Mucosa of descending colon (tissue), 3 donors: ENCODE measurements around the gene PFKFB2. TPM values are rescaled to one million over a fixed set of nuclear protein-coding genes. Genes with fewer than 3 reads are reported as not detected.
A peak's percentile ranks its signal among the peaks of the same experiment; 100 is the strongest.

Source experiments
- ATAC-seq: fragments of 200-7000 bp; cut with Tn5 transposase; one replicate; pipeline ENCODE4 v1.9.1; 2020; ENCODE audit warnings: mild to moderate bottlenecking, moderate library complexity
- DNase-seq, 3 donors: peaks; one replicate each; pipeline ENCODE4 v3.0.0-alpha.2; 2020
- H3K36me3 ChIP-seq: fragments of 200-600 bp; one replicate; pipeline ENCODE4 v1.8.0; 2021; ENCODE audit warnings: low read depth, mild to moderate bottlenecking
- H3K4me1 ChIP-seq: fragments of 200-600 bp; one replicate; pipeline ENCODE4 v1.8.0; 2021; ENCODE audit warnings: low read depth, mild to moderate bottlenecking
- H3K4me3 ChIP-seq: fragments of 200-600 bp; one replicate; pipeline ENCODE4 v1.8.0; 2021; ENCODE audit warnings: mild to moderate bottlenecking
- H3K9me3 ChIP-seq: fragments of 200-600 bp; one replicate; pipeline ENCODE4 v1.8.0; 2021; ENCODE audit warnings: mild to moderate bottlenecking
- CTCF ChIP-seq: fragments of 200-600 bp; IDR thresholded peaks from one replicate; pipeline ENCODE4 v1.8.0; 2022; ENCODE audit warnings: antibody characterized with exemption, mild to moderate bottlenecking
- intact Hi-C, 2 donors: fragments of 100-400 bp; cut with DNase I in 1 of 2; cut with micrococcal nuclease in 1 of 2; formaldehyde crosslinking; loops; one replicate each; pipeline versions ENCODE4 v1.11.0 to v1.11.1; 2022; cut with DNase I, micrococcal nuclease
- total RNA-seq, 3 donors: library from RNA; stranded (reverse); fragmentation: NEBNext Ultra II Directional in 2 of 3; extraction: Animal tissue kit (Norgen Biotek cat#: 25700) in 2 of 3; gene quantifications; one replicate each; pipeline versions ENCODE4 v1.2.1 to v1.2.4, GENCODE V29; 2021 to 2023
- donor health status: DM: no; HTN: no; CAD: no; lungs with moderate emphysema.
- donor health status: DM: no; HTN: no; CAD: no.
- donor health status: DM: no; HTN: yes; CAD: no.

PFKFB2 gene
- total RNA-seq, 3 donors from 2014 or later, result 45.1 to 118 (median 90.2) TPM

GRCh38 chr1:207077470-207078377 is 24.6 kb downstream of the PFKFB2 start:
- intact Hi-C loops, result no loop called here
- no peaks in the 10 kb centered on the region for H3K9me3 ChIP-seq
- ATAC-seq (peak; percentile 97), DNase-seq (peak in 1 of 3 donors; percentile 87)
- no peaks in the 10 kb centered on the region for H3K36me3 ChIP-seq
- TF ChIP-seq CTCF, result peak; percentile 80
- H3K4me3 ChIP-seq, result no peak overlapping the region
- peaks cover 5% of the 10 kb centered on the region for H3K4me1 ChIP-seq

- intact Hi-C loops, result no loop called here
- no peak for TF ChIP-seq CTCF
- Histone ChIP-seq H3K4me3 (no peak overlapping the region), H3K36me3 (no peaks in the 10 kb centered on the region), H3K9me3 (no peaks in the 10 kb centered on the region), H3K4me1 (peaks cover 5% of the 10 kb centered on the region)
- DNase-seq (no peak), ATAC-seq (no peak)
Measured at GRCh38 chr1:207078578-207079132, 25.6 kb downstream of the PFKFB2 start.

GRCh38 chr1:207079706-207080241 is 26.7 kb downstream of the PFKFB2 start:
- intact Hi-C loops, result loop anchor here in 1 of 2 donors (5.0 kb wide), 1 partner anchor 418 kb away; the partner anchor contains the start of gene CR1
- DNase-seq (no peak), ATAC-seq (no peak)
- Histone ChIP-seq H3K4me1 (peaks cover 5% of the 10 kb centered on the region), H3K36me3 (no peaks in the 10 kb centered on the region), H3K9me3 (no peaks in the 10 kb centered on the region), H3K4me3 (no peak overlapping the region)
- TF ChIP-seq CTCF, result no peak

GRCh38 chr1:207081088-207081487 is 28.0 kb downstream of the PFKFB2 start:
- Histone ChIP-seq H3K4me3 (no peak overlapping the region), H3K9me3 (no peaks in the 10 kb centered on the region), H3K4me1 (peaks cover 5% of the 10 kb centered on the region), H3K36me3 (no peaks in the 10 kb centered on the region)
- no peak for TF ChIP-seq CTCF
- DNase-seq (no peak), ATAC-seq (no peak)
- intact Hi-C loops, result loop anchor here in 1 of 2 donors (5.0 kb wide), 1 partner anchor 416 kb away; the partner anchor contains the start of gene CR1

- ATAC-seq, result no peak
- intact Hi-C loops, result loop anchor here in 1 of 2 donors (5.0 kb wide), 1 partner anchor 415 kb away; the partner anchor contains the start of gene CR1
Measured at GRCh38 chr1:207081806-207082205, 28.7 kb downstream of the PFKFB2 start.

More at GRCh38 chr1:207081806-207082205, 28.7 kb downstream of the PFKFB2 start:
- Histone ChIP-seq H3K4me1 (peaks cover 5% of the 10 kb centered on the region), H3K4me3 (no peak overlapping the region), H3K9me3 (no peaks in the 10 kb centered on the region), H3K36me3 (no peaks in the 10 kb centered on the region)
- no peak for TF ChIP-seq CTCF
- no peak for DNase-seq
